Bone marrow (tissue), 2 donors: Measurements from ENCODE around the gene PCDHGB7.
"Not testable (repeated sequence)": the region's sequence is repeated elsewhere in the genome, so short reads cannot be mapped to it uniquely, and the experiment has no call there.

Experiments
- DNase-seq, 2 donors: peaks; one replicate each; lab custom pipeline; 2025; lab: John Stamatoyannopoulos, UW

Gene PCDHGB7

GRCh38 chr5:141430332-141431113 lies 13.0 kb downstream of the PCDHGB7 start, which contains the start of gene PCDHGA12:
PCDHGA12 (plus strand) TSS chr5:141430507; CDS start chr5:141430760, 253 bp downstream.
- DNase-seq = no peak

- DNase-seq = no peak
Measured at GRCh38 chr5:141431286-141431685, 13.8 kb downstream of the PCDHGB7 start.

- DNase-seq = not testable (repeated sequence)
Measured at GRCh38 chr5:141432308-141432707, 14.8 kb downstream of the PCDHGB7 start.

GRCh38 chr5:141432726-141433125 lies 15.2 kb downstream of the PCDHGB7 start:
- DNase-seq = not testable (repeated sequence)

- DNase-seq = no peak
Measured at GRCh38 chr5:141434006-141434405, 16.5 kb downstream of the PCDHGB7 start.

GRCh38 chr5:141437221-141437620 lies 19.7 kb downstream of the PCDHGB7 start:
- no peak for DNase-seq

GRCh38 chr5:141439411-141440141 lies 22.1 kb downstream of the PCDHGB7 start:
- DNase-seq = no peak

GRCh38 chr5:141440341-141440740 lies 22.9 kb downstream of the PCDHGB7 start:
- DNase-seq = no peak

GRCh38 chr5:141441571-141442170 lies 24.2 kb downstream of the PCDHGB7 start:
- DNase-seq = no peak

- no peak for DNase-seq
Measured at GRCh38 chr5:141465351-141465750, 47.9 kb downstream of the PCDHGB7 start.
